H9 (cell line): ENCODE data around the gene ITM2C. TPM values are rescaled to one million over a fixed set of nuclear protein-coding genes. Genes with fewer than 3 reads are reported as not detected.

ENCODE experiments used
- DNase-seq: peaks from one replicate; pipeline ENCODE4 v3.0.0-alpha.2; 2017
- H2AFZ ChIP-seq: one replicate; pipeline ENCODE4 v1.6.1; 2013; ENCODE audit warnings: mild to moderate bottlenecking, low read length, control low read depth, moderate library complexity
- H2AK5ac ChIP-seq: 2 replicates; pipeline ENCODE4 v1.6.1; 2013; ENCODE audit warnings: low read length, control low read depth, mixed read lengths; ENCODE audit not compliant: insufficient read length
- H2BK120ac ChIP-seq: one replicate; pipeline ENCODE4 v1.6.1; 2013; ENCODE audit warnings: low read depth, mild to moderate bottlenecking, low read length, control low read depth, inconsistent platforms; ENCODE audit not compliant: poor library complexity, severe bottlenecking
- H2BK12ac ChIP-seq: 2 replicates; pipeline ENCODE4 v1.6.1; 2013; ENCODE audit warnings: low read length, control low read depth, mixed read lengths, low read depth; ENCODE audit not compliant: insufficient read length
- H2BK15ac ChIP-seq: 2 replicates; pipeline ENCODE4 v1.6.1; 2013; ENCODE audit warnings: low read depth, low read length, control low read depth
- H2BK20ac ChIP-seq: one replicate; pipeline ENCODE4 v1.6.1; 2013; ENCODE audit warnings: low read depth, mild to moderate bottlenecking, low read length, control low read depth, inconsistent platforms; ENCODE audit not compliant: poor library complexity, severe bottlenecking
- H2BK5ac ChIP-seq: 2 replicates; pipeline ENCODE4 v1.6.1; 2013; ENCODE audit warnings: low read length, control low read depth, mixed read lengths; ENCODE audit not compliant: insufficient read length
- H3K14ac ChIP-seq: 2 replicates; pipeline ENCODE4 v1.6.1; 2013; ENCODE audit warnings: low read length, control low read depth; ENCODE audit not compliant: insufficient read depth
- H3K18ac ChIP-seq: 2 replicates; pipeline ENCODE4 v1.6.1; 2013; ENCODE audit warnings: low read depth, mild to moderate bottlenecking, mixed read lengths, low read length, control low read depth; ENCODE audit not compliant: insufficient read length
- H3K23ac ChIP-seq: 2 replicates; pipeline ENCODE4 v1.6.1; 2013; ENCODE audit warnings: low read length, control low read depth, mixed read lengths, low read depth; ENCODE audit not compliant: insufficient read length
- H3K23me2 ChIP-seq: 2 replicates; pipeline ENCODE4 v1.6.1; 2013; ENCODE audit warnings: low read depth, mild to moderate bottlenecking, mixed read lengths, low read length, control low read depth; ENCODE audit not compliant: insufficient read length, poor library complexity, severe bottlenecking
- H3K27ac ChIP-seq: 2 replicates; pipeline ENCODE4 v1.5.1; 2013; ENCODE audit warnings: low read length, control low read depth, mixed read lengths, low read depth; ENCODE audit not compliant: insufficient read length
- H3K27me3 ChIP-seq: 2 replicates; pipeline ENCODE4 v1.6.1; 2013; ENCODE audit warnings: low read length, control low read depth, inconsistent platforms; ENCODE audit not compliant: insufficient read depth
- H3K4ac ChIP-seq: 2 replicates; pipeline ENCODE4 v1.6.1; 2013; ENCODE audit warnings: low read depth, mild to moderate bottlenecking, control low read depth, inconsistent platforms, low read length, moderate library complexity
- H3K4me1 ChIP-seq: 2 replicates; pipeline ENCODE4 v1.6.1; 2013; ENCODE audit warnings: low read length, control low read depth, inconsistent platforms; ENCODE audit not compliant: insufficient read depth
- H3K4me2 ChIP-seq: 2 replicates; pipeline ENCODE4 v1.6.1; 2013; ENCODE audit warnings: low read length, control low read depth, mixed read lengths; ENCODE audit not compliant: insufficient read length, insufficient read depth
- H3K56ac ChIP-seq: 2 replicates; pipeline ENCODE4 v1.6.1; 2013; ENCODE audit warnings: low read depth, mild to moderate bottlenecking, mixed read lengths, low read length, control low read depth; ENCODE audit not compliant: insufficient read length
- H3K79me1 ChIP-seq: 2 replicates; pipeline ENCODE4 v1.6.1; 2013; ENCODE audit warnings: low read depth, mild to moderate bottlenecking, moderate library complexity, low read length, control low read depth, inconsistent platforms; ENCODE audit not compliant: insufficient read depth, poor library complexity, severe bottlenecking
- H3K79me2 ChIP-seq: 2 replicates; pipeline ENCODE4 v1.6.1; 2013; ENCODE audit warnings: low read length, control low read depth, inconsistent platforms; ENCODE audit not compliant: insufficient read depth
- H3K9ac ChIP-seq: 2 replicates; pipeline ENCODE4 v1.6.1; 2013; ENCODE audit warnings: low read length, control low read depth, mixed read lengths; ENCODE audit not compliant: insufficient read length; ENCODE audit errors: extremely low read depth
- H3K9me3 ChIP-seq: one replicate; pipeline ENCODE4 v1.6.1; 2013; ENCODE audit warnings: low read depth, low read length, inconsistent platforms; ENCODE audit not compliant: control insufficient read depth
- H3T11ph ChIP-seq: one replicate; pipeline ENCODE4 v1.6.1; 2013; ENCODE audit warnings: mild to moderate bottlenecking, low read length, control low read depth, inconsistent platforms
- H4K20me1 ChIP-seq: one replicate; pipeline ENCODE4 v1.6.1; 2013; ENCODE audit not compliant: control insufficient read depth, insufficient read length, insufficient read depth
- H4K5ac ChIP-seq: 2 replicates; pipeline ENCODE4 v1.6.1; 2013; ENCODE audit warnings: low read depth, mild to moderate bottlenecking, mixed read lengths, low read length, control low read depth; ENCODE audit not compliant: insufficient read length
- H4K8ac ChIP-seq: replicated peaks from 2 replicates; pipeline ENCODE4 v1.6.1; 2013; ENCODE audit warnings: low read length, control low read depth, mixed read lengths, low read depth; ENCODE audit not compliant: insufficient read length
- H4K91ac ChIP-seq: 2 replicates; pipeline ENCODE4 v1.6.1; 2013; ENCODE audit warnings: low read depth, mild to moderate bottlenecking, moderate library complexity, mixed read lengths, low read length, control low read depth; ENCODE audit not compliant: insufficient read length
- H3K27ac Mint-ChIP-seq, 3 experiments: 2 replicates in 2 of 3; 3 replicates in 1 of 3; pipeline ENCODE4 v1.8.0; 2020 to 2021; ENCODE audit warnings: mixed read lengths in 3 of 3, mild to moderate bottlenecking in 1 of 3, moderate library complexity in 1 of 3
- H3K27me3 Mint-ChIP-seq: 2 replicates; pipeline ENCODE4 v1.8.0; 2021; ENCODE audit warnings: low read depth, mild to moderate bottlenecking, moderate library complexity, mixed read lengths
- H3K36me3 Mint-ChIP-seq, 3 experiments: 2 replicates in 2 of 3; 3 replicates in 1 of 3; pipeline ENCODE4 v1.8.0; 2020 to 2021; ENCODE audit warnings: low read depth in 3 of 3, mixed read lengths in 3 of 3; ENCODE audit not compliant: insufficient read depth in 1 of 3
- H3K4me1 Mint-ChIP-seq, 2 experiments: 2 replicates each; pipeline ENCODE4 v1.8.0; 2020; ENCODE audit warnings: mixed read lengths in 2 of 2
- H3K4me3 Mint-ChIP-seq, 2 experiments: 2 replicates in 1 of 2; 3 replicates in 1 of 2; pipeline ENCODE4 v1.8.0; 2020 to 2021; ENCODE audit warnings: mild to moderate bottlenecking in 2 of 2, mixed read lengths in 2 of 2, moderate library complexity in 1 of 2
- H3K9me3 Mint-ChIP-seq, 2 experiments: 2 replicates in 1 of 2; 3 replicates in 1 of 2; pipeline ENCODE4 v1.8.0; 2020; ENCODE audit warnings: mild to moderate bottlenecking in 2 of 2, mixed read lengths in 2 of 2, moderate library complexity in 1 of 2
- WGBS: extraction: QIAGEN DNeasy Blood & Tissue Kit; methylation state at CpG from one replicate; pipeline ENCODE4 v1.1.7; 2013; ENCODE audit warnings: missing lambda C conversion rate, low lambda C conversion rate, mixed read lengths; ENCODE audit not compliant: insufficient read length; ENCODE audit errors: extremely low coverage; 5-methylcytosine and 5-hydroxymethylcytosine counted together
- total RNA-seq: library from RNA; stranded (reverse); gene quantifications from 2 replicates; pipeline ENCODE4 v1.2.1, GENCODE V29; 2021
- TF ChIP-seq, protein P1 (sequence below): fragments of 200-600 bp; sonication (generic); conservative IDR thresholded peaks from 3 replicates; pipeline ENCODE4 v1.8.0; 2021; ENCODE audit warnings: antibody characterized with exemption, mild to moderate bottlenecking

ITM2C gene
- total RNA-seq, 1 experiment from 2014 or later: 297 TPM

DNA sequence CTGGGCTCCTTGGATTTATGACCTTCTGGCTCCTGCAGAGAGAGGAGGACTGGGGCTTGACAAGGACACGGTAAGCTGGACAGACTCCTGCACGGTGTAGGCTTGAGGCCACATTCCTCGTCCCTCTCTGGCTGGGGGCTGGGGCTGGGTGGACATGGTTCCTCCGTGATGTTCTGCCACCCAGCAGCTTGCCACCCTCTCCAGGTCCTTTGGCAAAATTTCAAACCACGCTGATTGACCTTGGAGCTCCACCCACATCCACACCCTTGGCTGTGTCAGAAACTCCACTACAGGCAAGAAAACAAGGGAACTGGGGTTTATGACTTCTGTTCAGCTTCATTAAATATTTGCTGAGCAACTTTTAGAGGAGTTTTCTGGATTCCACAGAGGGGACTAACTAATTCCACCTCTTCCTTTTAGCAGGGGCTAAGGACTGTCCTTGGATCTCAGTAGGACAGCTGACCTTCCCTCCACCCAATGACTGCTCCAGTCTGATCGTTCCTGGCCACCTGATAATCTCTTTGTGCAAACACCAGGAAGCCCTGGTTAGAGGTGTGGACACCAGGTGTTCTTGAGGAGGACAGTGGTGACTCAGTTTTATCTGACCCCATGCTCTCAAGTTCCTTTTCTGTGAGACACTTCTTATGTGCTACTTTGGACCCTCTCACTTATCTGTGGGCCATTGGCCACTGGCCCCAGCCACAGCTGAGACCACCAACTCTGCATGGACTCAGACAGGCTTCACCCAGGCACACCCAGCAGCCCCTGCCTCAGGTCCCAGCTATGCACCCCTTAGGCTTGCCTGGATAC is 31.0 kb downstream of the ITM2C start:
- WGBS: no CpG with 5 or more reads among the region's 6 CpGs
- Histone ChIP-seq H3K23me2 (no peaks in the 10 kb centered on the region), H3K79me1 (no peaks in the 10 kb centered on the region), H4K91ac (no peak overlapping the region), H2BK12ac (no peak overlapping the region), H3K18ac (no peak overlapping the region), H3K56ac (no peak overlapping the region), H3K23ac (no peak overlapping the region), H4K5ac (no peak overlapping the region), H3K27ac (no peak overlapping the region), H3K79me2 (no peaks in the 10 kb centered on the region), H2BK5ac (no peak overlapping the region), H3K9me3 (no peaks in the 10 kb centered on the region), H3K4me1 (peaks cover 2% of the 10 kb centered on the region), H3K4me2 (no peak overlapping the region), H3T11ph (no peak overlapping the region), H4K20me1 (no peaks in the 10 kb centered on the region), H2BK20ac (no peak overlapping the region), H3K14ac (no peak overlapping the region), H2BK15ac (no peak overlapping the region), H3K27me3 (no peaks in the 10 kb centered on the region), H2AFZ (no peak overlapping the region), H2AK5ac (no peak overlapping the region), H3K4ac (no peak overlapping the region), H4K8ac (no peak overlapping the region), H2BK120ac (no peak overlapping the region), H3K9ac (no peak overlapping the region)
- Mint-ChIP-seq H3K27me3 (peaks cover 17% of the 10 kb centered on the region), H3K36me3 (no peaks in the 10 kb centered on the region; a peak in 1 of 7 replicates), H3K4me1 (peaks cover 28 to 31% of the 10 kb centered on the region in 2 experiments), H3K4me3 (no peak overlapping the region), H3K27ac (0 out of 7 replicates have a peak overlapping the region, but pooled peaks of 1 of the 3 experiments have one; percentile 44), H3K9me3 (no peaks in the 10 kb centered on the region)
- peak; percentile 17 for DNase-seq
- TF ChIP-seq, protein P1, sequence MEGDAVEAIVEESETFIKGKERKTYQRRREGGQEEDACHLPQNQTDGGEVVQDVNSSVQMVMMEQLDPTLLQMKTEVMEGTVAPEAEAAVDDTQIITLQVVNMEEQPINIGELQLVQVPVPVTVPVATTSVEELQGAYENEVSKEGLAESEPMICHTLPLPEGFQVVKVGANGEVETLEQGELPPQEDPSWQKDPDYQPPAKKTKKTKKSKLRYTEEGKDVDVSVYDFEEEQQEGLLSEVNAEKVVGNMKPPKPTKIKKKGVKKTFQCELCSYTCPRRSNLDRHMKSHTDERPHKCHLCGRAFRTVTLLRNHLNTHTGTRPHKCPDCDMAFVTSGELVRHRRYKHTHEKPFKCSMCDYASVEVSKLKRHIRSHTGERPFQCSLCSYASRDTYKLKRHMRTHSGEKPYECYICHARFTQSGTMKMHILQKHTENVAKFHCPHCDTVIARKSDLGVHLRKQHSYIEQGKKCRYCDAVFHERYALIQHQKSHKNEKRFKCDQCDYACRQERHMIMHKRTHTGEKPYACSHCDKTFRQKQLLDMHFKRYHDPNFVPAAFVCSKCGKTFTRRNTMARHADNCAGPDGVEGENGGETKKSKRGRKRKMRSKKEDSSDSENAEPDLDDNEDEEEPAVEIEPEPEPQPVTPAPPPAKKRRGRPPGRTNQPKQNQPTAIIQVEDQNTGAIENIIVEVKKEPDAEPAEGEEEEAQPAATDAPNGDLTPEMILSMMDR: no peak
